Lung (tissue), 12 donors: ENCODE data around the gene ATP2B2. TPM values are rescaled to one million over a fixed set of nuclear protein-coding genes. Genes with fewer than 3 reads are reported as not detected.

ENCODE experiments used
- ATAC-seq: fragments of 200-7000 bp; cut with Tn5 transposase; one replicate; pipeline ENCODE4 v1.9.1; 2020; ENCODE audit warnings: moderate number of reproducible peaks; ENCODE audit not compliant: insufficient read depth, low FRiP score
- DNase-seq, 3 donors: peaks; one replicate each; pipeline ENCODE4 v3.0.0-alpha.2; 2013 to 2017
- H3K27ac ChIP-seq, 2 donors: one replicate each; pipeline ENCODE4 v1.5.1; 2013; ENCODE audit warnings: mild to moderate bottlenecking in 2 of 2, moderate library complexity in 2 of 2, control low read depth in 1 of 2, inconsistent platforms in 1 of 2, low read depth in 1 of 2, low read length in 1 of 2
- H3K27me3 ChIP-seq, 3 donors: one replicate each; pipeline ENCODE4 v1.5.1; 2013; ENCODE audit warnings: low read length in 2 of 3; ENCODE audit not compliant: control insufficient read depth in 3 of 3, insufficient read depth in 3 of 3
- H3K36me3 ChIP-seq, 4 donors: one replicate each; pipeline ENCODE4 v1.5.1; 2013; ENCODE audit warnings: low read length in 4 of 4, mild to moderate bottlenecking in 1 of 4, moderate library complexity in 1 of 4; ENCODE audit not compliant: control insufficient read depth in 4 of 4, insufficient read depth in 4 of 4
- H3K4me1 ChIP-seq, 5 donors: one replicate each; pipeline ENCODE4 v1.5.1; 2013; ENCODE audit warnings: low read length in 5 of 5, mild to moderate bottlenecking in 2 of 5, moderate library complexity in 1 of 5; ENCODE audit not compliant: control insufficient read depth in 5 of 5, insufficient read depth in 5 of 5
- H3K4me3 ChIP-seq: one replicate; pipeline ENCODE4 v1.5.1; 2013; ENCODE audit warnings: mild to moderate bottlenecking, control low read depth, moderate library complexity
- H3K9ac ChIP-seq, 2 donors: one replicate each; pipeline ENCODE4 v1.5.1; 2013; ENCODE audit warnings: low read length in 2 of 2, control low read depth in 1 of 2; ENCODE audit not compliant: insufficient read depth in 1 of 2
- H3K9me3 ChIP-seq, 4 donors: one replicate each; pipeline ENCODE4 v1.5.1; 2013; ENCODE audit warnings: low read length in 3 of 4, mild to moderate bottlenecking in 1 of 4, moderate library complexity in 1 of 4; ENCODE audit not compliant: control insufficient read depth in 4 of 4, insufficient read depth in 3 of 4
- CTCF ChIP-seq: IDR thresholded peaks from 2 replicates; pipeline ENCODE4 v1.5.1; 2012; ENCODE audit warnings: mild to moderate bottlenecking; ENCODE audit errors: control extremely low read depth, extremely low read depth
- WGBS, 2 donors: extraction: QIAGEN DNeasy Blood & Tissue Kit; methylation state at CpG; one replicate each; pipeline ENCODE4 v1.1.7; 2013; 5-methylcytosine and 5-hydroxymethylcytosine counted together
- polyA plus RNA-seq, 2 donors: library from polyadenylated mRNA; stranded (reverse); fragments of 200-250 nt; gene quantifications; one replicate each; pipeline ENCODE4 v1.2.1, GENCODE V29; 2013
- total RNA-seq, 2 donors: library from RNA; depleted of rRNA in 1 of 2; stranded (reverse); fragments of >200 nt in 1 of 2; gene quantifications; one replicate each; pipeline ENCODE4 v1.2.1, GENCODE V29; 2014 to 2021
- donor health status: control.
- donor health status: control.
- donor health status: Bipolar disorder and iron deficiency.
- donor health status: healthy.
- donor health status: DM: yes; HTN: yes; CAD: no.

The ATP2B2 gene
- total and polyA plus RNA-seq, 4 donors, result 0.06 TPM; not detected in 3

- H3K4me1 ChIP-seq, result peaks cover 0 to 5% (median 0%) of the 10 kb centered on the region in 5 donors
- no peak overlapping the region for H3K4me3 ChIP-seq
- no peak overlapping the region for H3K9ac ChIP-seq
- no peak overlapping the region for H3K27ac ChIP-seq
- no peaks in the 10 kb centered on the region for H3K9me3 ChIP-seq
- ATAC-seq, result no peak
- H3K36me3 ChIP-seq, result peaks cover 13 to 46% (median 24%) of the 10 kb centered on the region in 4 donors
- TF ChIP-seq CTCF, result no peak
- no peaks in the 10 kb centered on the region for H3K27me3 ChIP-seq
- 83 to 94% methylated on average over 5 of the region's 5 CpGs for WGBS, 2 donors
- DNase-seq, result no peak
Measured at GRCh38 chr3:10280177-10280529, 225.2 kb downstream of the ATP2B2 start.

DNA sequence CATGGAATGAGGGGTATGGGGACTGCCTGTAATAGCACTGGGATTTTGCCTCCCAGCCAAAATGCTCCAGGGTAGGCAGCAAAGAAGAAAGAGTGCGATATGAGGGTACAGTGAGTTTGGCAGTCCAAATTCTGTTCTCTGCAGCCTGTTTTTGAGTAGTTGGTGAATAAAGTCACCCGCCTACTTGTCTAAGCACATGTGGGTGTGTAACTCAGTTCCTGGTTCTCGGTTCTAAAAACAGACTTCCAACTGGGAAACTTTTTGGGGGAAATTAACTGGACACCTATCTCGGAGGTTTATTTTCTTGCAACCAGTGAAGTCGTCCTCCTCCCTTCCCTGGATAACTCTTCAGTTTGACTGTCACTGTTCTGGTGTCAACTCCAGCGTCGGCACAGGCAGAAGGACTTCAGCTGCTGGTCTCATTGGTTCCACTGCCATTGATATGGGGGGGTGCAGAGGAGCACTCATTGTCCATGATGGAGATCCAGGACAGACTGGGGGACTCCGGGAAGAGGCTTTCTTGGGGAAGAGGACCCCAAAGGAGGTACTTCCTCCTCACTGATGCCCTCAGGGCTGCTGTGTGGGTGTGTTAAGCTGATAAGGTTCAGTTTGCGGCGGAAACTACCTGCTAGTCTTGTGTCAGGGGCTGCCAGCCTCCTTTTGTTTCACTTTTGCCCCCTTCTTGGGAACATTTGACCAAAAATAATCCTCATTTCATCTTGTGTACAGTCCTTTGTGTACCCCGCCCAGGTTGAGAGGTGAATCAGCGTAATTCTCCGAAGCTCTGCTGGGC, 225.8 kb downstream of the ATP2B2 start:
- Histone ChIP-seq H3K4me3 (no peak overlapping the region), H3K27me3 (no peaks in the 10 kb centered on the region), H3K4me1 (peaks cover 0 to 5% (median 0%) of the 10 kb centered on the region in 5 donors), H3K9ac (no peak overlapping the region), H3K36me3 (peaks cover 13 to 46% (median 24%) of the 10 kb centered on the region in 4 donors), H3K9me3 (no peaks in the 10 kb centered on the region), H3K27ac (no peak overlapping the region)
- DNase-seq (no peak), ATAC-seq (no peak)
- WGBS, 2 donors, result 94 to 95% methylated on average over 13 of the region's 13 CpGs
- no peak for TF ChIP-seq CTCF

- DNase-seq, result no peak
- Histone ChIP-seq H3K9me3 (no peaks in the 10 kb centered on the region), H3K27me3 (no peaks in the 10 kb centered on the region), H3K9ac (no peak overlapping the region), H3K36me3 (peaks cover 13 to 46% (median 23%) of the 10 kb centered on the region in 4 donors), H3K4me3 (no peak overlapping the region), H3K4me1 (peaks cover 0 to 8% (median 0%) of the 10 kb centered on the region in 5 donors), H3K27ac (no peak overlapping the region)
- TF ChIP-seq CTCF, result no peak
- no peak for ATAC-seq
- WGBS, 2 donors, result 96 to 100% methylated on average over 1 of the region's 1 CpG
Measured at GRCh38 chr3:10278501-10278900, 226.9 kb downstream of the ATP2B2 start.
